GM18858 (cell line): ENCODE results near the gene IQCK.

Experiments
- ATAC-seq: cut with Tn5 transposase; IDR thresholded peaks from one replicate; pipeline ENCODE4 v1.9.1; 2021; ENCODE audit not compliant: unreplicated experiment

IQCK gene

DNA sequence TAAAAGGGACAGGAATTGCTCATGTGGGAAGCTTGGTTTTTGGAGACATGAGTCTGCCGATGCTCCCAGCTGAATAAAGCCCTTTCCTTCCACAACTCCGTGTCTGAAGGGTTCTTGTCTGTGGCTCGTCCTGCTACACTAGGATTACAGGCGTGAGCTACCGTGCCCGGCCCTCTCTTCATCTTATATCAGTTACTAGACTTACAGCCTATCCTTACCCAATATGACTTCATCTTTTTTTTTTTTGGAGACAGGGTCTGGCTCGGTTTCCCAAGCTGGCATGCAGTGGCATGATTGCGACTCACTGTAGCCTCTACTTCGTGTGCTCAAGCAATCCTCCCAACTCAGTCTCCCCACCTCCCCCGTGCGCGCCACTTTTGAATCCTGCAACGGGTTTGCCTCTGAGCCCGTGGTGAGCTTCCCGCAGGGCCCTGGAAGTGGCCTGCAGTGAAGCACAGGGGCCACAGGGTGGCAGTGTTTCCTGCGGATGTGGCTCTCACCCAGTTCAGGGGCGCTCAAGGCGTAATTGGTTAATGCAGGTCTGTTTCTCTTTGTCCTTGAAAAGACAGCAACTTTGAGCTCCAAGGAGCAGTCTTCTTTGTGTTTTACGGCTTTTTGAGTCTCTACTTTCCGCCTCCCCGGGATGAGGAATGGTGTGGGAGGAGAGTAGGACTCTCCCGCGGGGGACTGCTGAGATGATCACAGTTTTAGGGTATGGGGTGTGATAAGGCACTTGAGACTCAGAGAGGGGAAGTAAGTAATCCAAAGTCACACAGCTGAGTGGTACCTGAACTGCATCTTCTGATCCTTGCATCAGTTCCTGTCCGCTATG, 189.3 kb downstream of the IQCK start:
- ATAC-seq: no peak
